CD1c-positive myeloid dendritic cell (primary cell): ENCODE results near the gene NOX5.
"Not testable (repeated sequence)": the region's sequence is repeated elsewhere in the genome, so short reads cannot be mapped to it uniquely, and the experiment has no call there.

Experiments
- DNase-seq: peaks from one replicate; pipeline ENCODE4 v3.0.0-alpha.2; 2016; ENCODE audit errors: extremely low spot score

Gene NOX5

DNA sequence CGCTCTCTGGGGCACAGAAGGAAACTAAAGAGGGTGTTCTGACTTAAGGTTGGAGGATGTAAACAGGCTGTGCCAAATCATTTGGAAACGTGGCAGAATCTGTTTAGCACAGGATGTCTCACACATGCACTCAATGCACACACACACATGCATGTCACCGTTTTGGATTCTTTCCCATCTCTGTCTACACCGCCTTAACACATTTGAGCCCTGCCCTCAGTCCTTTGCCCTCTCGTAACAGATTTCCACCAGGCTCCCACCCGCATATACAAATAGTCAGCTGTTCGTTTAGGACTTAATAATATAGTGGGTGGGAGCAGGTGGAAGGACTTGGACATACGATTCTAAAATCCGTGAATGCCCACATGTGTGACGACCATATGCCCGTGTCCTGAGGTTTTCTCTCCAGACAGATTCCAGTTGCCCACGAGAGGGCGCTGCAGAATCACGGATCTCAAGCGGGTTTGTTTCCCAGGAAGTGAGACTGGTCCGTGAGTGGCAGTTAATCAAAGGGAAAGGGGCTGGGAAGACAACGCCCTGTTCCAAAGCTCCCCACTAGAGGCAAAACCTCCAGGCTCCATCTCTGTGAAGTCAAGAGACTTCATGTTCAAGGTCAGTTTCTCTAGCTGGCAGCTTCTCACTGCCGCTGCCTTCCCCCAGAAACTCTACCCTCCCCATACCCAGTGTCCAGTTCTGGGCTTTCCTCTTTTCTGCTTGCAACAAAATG lies 44.5 kb downstream of the NOX5 start:
- peak; percentile 92 for DNase-seq

DNA sequence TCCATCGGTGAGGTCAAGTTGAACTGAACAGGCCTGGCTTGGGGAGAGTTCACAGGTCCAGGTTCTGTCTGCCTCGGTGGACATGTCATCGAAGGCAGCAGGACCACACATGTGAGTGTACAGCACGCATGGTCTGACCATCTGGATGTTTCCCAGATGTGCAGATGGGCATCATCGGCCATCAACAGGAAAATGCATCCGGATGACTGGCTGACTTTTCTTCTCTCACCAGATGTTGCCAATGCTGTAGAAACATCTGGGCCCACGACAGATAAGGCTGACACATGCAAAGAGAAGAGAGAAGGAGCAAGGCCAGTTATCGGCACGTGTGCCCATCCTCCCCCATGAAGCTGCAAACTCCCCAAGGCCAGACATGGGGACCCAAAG lies 45.1 kb downstream of the NOX5 start:
- DNase-seq: no peak

DNA sequence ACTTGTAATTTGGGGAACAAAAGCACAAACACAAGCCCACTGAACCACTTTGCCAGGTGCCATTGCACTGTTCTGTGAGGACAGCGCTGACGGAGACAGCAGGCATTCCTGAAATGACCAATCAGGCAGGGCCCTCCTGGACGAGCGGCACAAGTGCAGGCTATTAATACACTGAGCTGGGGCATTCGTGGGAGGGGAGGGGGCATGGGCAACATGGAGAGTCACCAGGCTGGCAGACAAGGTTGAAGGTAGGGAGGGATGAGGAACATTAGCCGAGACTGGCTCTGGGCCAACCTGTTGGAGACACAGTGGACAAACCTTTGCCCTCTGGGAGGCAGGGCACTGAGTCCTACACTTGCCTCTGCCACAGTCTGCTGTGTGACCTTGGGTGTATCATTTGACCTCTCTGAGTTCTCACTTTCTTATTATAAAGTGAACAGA lies 45.6 kb downstream of the NOX5 start:
- no peak for DNase-seq

DNA sequence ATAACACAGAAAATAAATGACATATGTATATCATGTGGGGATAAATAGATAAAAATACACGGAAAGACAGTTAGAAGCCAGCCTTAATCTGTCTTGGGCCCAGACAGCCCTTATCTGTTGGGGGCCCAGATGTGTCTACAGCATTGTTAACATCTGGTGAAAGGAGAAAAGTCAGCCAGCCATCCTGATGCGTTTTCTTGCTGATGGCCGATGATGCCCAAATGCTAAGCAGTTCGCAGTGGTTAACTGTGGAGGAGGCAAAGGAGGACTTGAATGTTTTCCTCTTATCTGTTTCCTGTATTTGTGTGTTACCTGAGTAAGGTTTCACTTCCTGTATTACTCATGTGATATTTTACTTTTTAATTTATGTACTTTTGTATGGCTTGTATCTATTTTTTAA lies 46.2 kb downstream of the NOX5 start:
- no peak for DNase-seq

DNA sequence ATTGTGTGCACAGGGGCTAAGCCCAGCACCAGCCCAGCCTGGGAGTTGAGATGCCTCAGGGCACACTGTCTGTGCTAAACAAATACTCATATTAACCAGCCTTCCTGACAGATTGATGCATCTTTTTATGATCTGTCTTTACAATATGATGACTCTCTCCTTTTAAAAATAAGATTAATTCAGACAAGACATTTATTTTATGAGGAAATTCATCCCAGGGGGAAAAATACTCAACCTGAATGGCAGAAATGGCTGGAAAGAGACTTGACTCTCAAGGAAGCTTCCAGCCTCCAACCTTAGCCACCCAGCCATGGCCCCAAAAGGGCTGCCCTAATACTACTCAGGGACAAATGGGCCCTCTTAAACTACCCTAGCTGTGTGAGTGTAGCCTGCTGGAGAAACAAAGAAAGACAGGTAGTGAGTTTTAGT lies 46.9 kb downstream of the NOX5 start:
- DNase-seq: no peak

- DNase-seq: no peak
Measured at GRCh38 chr15:69064649-69065048, 50.2 kb downstream of the NOX5 start.

DNA sequence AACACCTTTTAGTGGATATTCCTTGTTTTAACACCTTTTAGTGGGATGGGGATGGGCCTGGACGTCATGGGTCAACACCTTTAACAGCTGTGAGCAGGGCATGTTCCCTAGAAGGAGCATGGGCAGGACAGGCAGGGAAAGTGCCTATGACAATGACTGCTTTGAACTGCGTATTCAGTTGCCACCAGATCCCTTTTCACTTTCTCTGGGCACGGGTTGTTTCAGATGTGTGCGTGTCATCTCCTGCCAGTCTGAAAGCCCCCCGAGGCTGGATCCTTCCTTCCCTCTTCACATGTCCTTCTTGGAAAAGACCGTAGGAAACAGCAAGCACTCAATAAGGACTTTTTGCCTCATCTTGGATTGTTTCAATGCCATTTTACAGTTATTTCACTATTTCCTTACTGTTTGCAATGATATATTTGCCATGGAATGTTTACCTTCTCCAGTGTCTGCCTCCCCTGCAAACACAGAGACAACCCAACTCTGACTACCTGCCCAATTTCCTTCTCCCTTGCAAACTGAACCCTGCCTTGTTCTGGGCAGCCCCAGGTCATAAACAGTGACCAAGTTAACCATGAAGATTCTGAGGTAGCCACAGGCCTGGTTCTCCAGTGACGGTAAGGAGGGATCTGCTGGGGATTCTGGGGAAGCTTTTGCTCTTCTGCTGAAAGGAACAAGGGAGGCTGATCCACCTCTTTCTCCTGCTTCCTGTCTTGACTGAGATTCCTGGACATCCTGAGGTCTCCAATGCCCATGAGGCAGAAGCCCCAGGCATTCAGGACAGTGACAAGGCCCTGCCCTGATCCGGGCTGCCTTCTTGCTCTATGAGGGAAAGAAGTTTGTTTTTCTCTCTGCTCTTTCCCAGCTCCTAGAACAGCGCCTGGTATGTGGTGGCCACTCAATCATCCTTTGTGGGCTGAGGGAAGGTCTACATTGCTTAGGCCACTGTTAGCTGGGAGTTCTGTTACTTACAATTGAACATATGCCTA lies 51.8 kb downstream of the NOX5 start:
- no peak for DNase-seq

- DNase-seq: no peak
Measured at GRCh38 chr15:69067296-69067695, 52.8 kb downstream of the NOX5 start.

DNA sequence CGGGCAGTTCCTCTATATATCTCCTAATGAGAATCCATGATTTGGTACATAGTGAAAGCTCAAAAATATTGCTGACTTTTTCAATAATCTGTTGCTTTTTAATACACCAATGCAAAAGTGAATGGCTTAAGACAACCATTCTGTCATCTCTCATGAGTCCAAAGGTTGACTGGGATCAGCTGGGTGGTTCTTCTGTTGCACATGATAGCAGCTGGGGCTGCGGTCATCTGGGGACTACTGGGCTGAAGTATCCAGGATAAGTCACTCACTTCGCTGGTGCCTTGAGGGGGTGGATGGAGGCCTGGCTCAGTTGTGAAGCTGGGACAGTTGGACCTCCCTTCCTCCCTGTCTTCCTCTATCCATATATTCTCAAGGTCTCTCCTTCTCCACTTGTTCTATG lies 53.7 kb downstream of the NOX5 start:
- DNase-seq: no peak

DNA sequence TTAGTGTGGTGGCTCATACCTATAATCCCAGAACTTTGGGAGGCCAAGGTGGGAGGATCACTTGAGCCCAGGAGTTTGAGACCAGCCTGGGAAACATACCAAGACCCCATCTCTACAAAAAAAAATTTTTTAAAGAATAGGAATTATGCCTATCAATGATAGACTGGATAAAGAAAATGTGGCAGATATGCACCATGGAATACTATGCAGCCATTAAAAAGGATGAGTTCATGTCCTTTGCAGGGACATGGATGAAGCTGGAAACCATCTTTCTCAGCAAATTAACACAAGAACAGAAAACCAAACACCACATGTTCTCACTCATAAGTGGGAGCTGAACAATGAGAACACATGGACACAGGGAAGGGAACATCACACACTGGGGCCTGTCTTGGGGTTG lies 54.8 kb downstream of the NOX5 start:
- not testable (repeated sequence) for DNase-seq

- no peak for DNase-seq
Measured at GRCh38 chr15:69069996-69070395, 55.5 kb downstream of the NOX5 start.

- no peak for DNase-seq
Measured at GRCh38 chr15:69070396-69070795, 55.9 kb downstream of the NOX5 start.

GRCh38 chr15:69071260-69071659 lies 56.8 kb downstream of the NOX5 start:
- DNase-seq: no peak

GRCh38 chr15:69072906-69073305 lies 58.4 kb downstream of the NOX5 start:
- DNase-seq: no peak

DNA sequence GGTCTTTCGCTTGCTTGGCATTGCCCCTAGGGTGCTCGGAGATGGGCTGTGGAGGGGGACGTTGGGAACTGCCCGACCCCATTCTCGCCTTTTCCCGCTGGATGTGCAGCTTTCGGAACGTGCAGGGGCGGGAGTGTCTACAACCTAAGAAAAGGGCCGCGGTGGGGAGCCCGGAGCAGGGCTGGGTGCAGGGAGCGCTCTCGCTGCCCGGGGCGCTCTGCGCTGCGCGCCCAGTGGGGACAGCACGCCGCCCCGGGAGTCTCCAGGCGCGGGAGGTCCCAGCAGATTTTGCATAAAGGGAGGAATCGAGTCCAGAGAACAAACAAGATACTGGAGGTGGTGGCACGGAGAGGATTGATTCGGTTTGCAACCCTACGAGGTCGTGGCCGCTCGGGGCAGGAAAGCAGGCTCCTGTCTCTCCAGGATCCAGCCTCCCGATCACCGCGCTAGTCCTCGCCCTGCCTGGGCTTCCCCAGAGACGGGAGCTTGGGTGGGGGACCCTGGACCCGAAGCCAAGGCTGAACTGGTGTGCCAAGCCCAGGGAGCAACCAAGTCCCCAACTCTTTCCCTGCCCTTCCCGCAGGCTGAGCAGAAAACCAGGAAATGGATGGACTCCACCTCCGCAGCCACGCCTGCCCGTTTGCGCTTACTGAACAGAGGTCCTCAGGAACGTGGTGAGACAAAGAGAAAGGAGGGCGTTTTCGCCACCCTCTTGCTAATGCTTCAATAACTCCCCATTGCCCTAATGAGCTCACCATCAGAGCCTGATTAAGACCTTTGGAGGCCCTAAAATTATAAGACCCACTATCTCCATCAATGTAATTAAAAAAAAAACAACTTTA lies 59.7 kb downstream of the NOX5 start:
- DNase-seq: peak; percentile 22

GRCh38 chr15:69074843-69075224 lies 60.3 kb downstream of the NOX5 start:
- DNase-seq: no peak

- DNase-seq: no peak
Measured at GRCh38 chr15:69075440-69075839, 60.9 kb downstream of the NOX5 start.

- DNase-seq: no peak
Measured at GRCh38 chr15:69076756-69077155, 62.3 kb downstream of the NOX5 start.

DNA sequence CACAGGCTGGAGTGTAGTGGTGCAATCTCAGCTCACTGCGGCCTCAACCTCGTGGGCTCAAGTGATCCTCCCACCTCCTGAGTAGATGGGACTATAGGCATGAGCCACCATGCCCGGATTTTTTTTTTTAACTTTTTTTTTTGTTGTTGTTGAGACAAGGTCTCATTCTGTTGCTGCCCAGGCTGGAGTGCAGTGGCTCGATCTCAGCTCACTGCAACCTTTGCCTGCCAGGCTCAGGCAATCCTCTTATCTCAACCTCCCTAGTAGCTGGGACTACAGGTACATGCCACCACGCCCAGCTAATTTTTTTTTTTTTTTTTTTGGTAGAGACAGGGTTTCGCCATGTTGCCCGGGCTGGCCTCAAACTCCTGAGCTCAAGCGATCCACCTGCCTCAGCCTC lies 64.1 kb downstream of the NOX5 start:
- no peak for DNase-seq

DNA sequence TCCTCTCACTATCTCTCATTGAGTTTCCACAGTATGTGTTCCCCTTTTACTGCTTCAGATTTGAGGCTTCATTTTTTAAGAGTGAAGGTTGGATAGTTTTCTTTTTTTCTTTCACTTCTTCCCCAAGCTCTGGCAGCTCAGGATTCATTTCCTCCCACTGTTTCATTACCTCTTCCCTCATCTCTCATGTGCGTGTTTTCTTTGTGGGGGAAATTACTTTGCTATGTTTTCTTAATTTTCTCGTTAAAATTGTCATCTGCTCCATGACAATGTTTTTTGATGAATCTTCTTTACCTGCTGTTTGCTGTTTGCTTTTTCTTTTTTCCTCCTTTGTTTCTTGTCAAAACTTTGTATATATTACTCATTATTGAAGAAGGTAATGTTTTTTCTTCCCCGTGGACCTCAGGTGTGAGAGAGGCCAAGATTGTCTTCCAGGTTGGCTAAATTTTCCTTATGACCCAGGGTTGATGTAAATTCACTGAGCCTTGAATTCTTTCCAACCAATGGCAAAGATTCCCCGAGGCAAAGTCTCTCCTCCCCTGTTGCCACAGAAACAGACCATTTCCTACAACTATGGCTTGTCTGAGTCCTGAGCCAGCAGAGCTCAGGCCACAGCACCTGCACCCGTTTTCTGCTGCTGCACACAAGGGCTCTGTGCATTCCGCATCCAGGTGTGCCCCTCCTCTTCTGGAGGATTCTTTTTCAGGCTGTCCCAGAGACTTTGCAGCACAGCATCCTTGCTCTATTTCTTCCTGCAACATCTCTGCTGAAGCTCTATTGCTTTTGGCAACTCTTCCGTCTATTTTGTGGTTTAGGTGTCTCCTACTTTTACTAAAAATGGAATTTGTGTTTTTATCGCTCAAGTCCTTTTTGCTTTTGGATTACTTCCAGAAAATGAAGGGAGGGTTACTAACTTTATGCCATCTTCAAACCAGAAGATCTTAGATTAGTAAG lies 66.1 kb downstream of the NOX5 start:
- DNase-seq: no peak
